Amygdala (tissue), 56 donors: ENCODE results near the gene ORC4.

Source experiments
- DNase-seq, 56 donors: peaks; one replicate each; lab custom pipeline; 2025; lab: John Stamatoyannopoulos, UW

ORC4 gene

GRCh38 chr2:147939313-147939712 lies 81.2 kb downstream of the ORC4 start:
- DNase-seq = no peak

GRCh38 chr2:147937744-147938349 lies 82.7 kb downstream of the ORC4 start:
- no peak for DNase-seq

- DNase-seq = no peak
Observed at GRCh38 chr2:147934881-147935620, 85.5 kb downstream of the ORC4 start.

GRCh38 chr2:147933931-147934330 lies 86.6 kb downstream of the ORC4 start:
- no peak for DNase-seq

GRCh38 chr2:147927053-147927588 lies 93.4 kb downstream of the ORC4 start:
- DNase-seq = no peak

GRCh38 chr2:147925886-147926285 lies 94.7 kb downstream of the ORC4 start:
- no peak for DNase-seq

GRCh38 chr2:147924647-147925046 lies 95.9 kb downstream of the ORC4 start:
- no peak for DNase-seq

GRCh38 chr2:147923846-147924245 lies 96.7 kb downstream of the ORC4 start:
- no peak for DNase-seq

- no peak for DNase-seq
Observed at GRCh38 chr2:147917161-147917560, 103.4 kb downstream of the ORC4 start.

GRCh38 chr2:147916723-147917122 lies 103.8 kb downstream of the ORC4 start:
- DNase-seq = no peak

GRCh38 chr2:147916067-147916466 lies 104.5 kb downstream of the ORC4 start:
- DNase-seq = no peak

GRCh38 chr2:147913701-147914480 lies 106.6 kb downstream of the ORC4 start:
- peak in 5 of 56 donors; percentile 3 to 26 (median 16) for DNase-seq

- DNase-seq = peak in 5 of 56 donors; percentile 1 to 25 (median 2)
Observed at GRCh38 chr2:147910990-147911473, 109.5 kb downstream of the ORC4 start.

GRCh38 chr2:147909178-147909577 lies 111.4 kb downstream of the ORC4 start:
- DNase-seq = no peak

- no peak for DNase-seq
Observed at GRCh38 chr2:147904051-147904450, 116.5 kb downstream of the ORC4 start.

- no peak for DNase-seq
Observed at GRCh38 chr2:147888680-147889079, 131.9 kb downstream of the ORC4 start.

- DNase-seq = no peak
Observed at GRCh38 chr2:147886136-147886535, 134.4 kb downstream of the ORC4 start.

- DNase-seq = no peak
Observed at GRCh38 chr2:147884830-147885229, 135.7 kb downstream of the ORC4 start.

- no peak for DNase-seq
Observed at GRCh38 chr2:147882631-147883030, 137.9 kb downstream of the ORC4 start.
